HepG2 (cell line): ENCODE data around the gene SPATA25. TPM values are rescaled to one million over a fixed set of nuclear protein-coding genes. Genes with fewer than 3 reads are reported as not detected.

ENCODE experiments used
- CREM ChIP-seq, 2 experiments: sonication (generic) in 1 of 2; formaldehyde crosslinking in 1 of 2; IDR thresholded peaks; 2 replicates each; pipeline versions ENCODE4 v1.4.0 to v1.6.1; 2016 to 2020; ENCODE audit warnings: antibody characterized with exemption in 1 of 2, mild to moderate bottlenecking in 1 of 2, missing genetic modification reagents in 1 of 2
- HIVEP1 ChIP-seq: sonication (generic); formaldehyde crosslinking; IDR thresholded peaks from 2 replicates; pipeline ENCODE4 v1.4.0; 2020; ENCODE audit warnings: mild to moderate bottlenecking, missing genetic modification reagents
- HNF1B ChIP-seq: sonication (generic); formaldehyde crosslinking; IDR thresholded peaks from 2 replicates; pipeline ENCODE4 v1.5.1; 2020; ENCODE audit warnings: mild to moderate bottlenecking, moderate library complexity, missing genetic modification reagents
- HOXA9 ChIP-seq: sonication (generic); formaldehyde crosslinking; IDR thresholded peaks from 2 replicates; pipeline ENCODE4 v1.8.1; 2022; ENCODE audit warnings: missing genetic modification reagents, mild to moderate bottlenecking, moderate library complexity, borderline replicate concordance
- JUN ChIP-seq: sonication (generic); formaldehyde crosslinking; IDR thresholded peaks from 2 replicates; pipeline ENCODE4 v1.4.0; 2020; ENCODE audit warnings: mild to moderate bottlenecking, missing genetic modification reagents
- MEIS1 ChIP-seq: sonication (generic); formaldehyde crosslinking; IDR thresholded peaks from 2 replicates; pipeline ENCODE4 v1.9.0; 2021; ENCODE audit warnings: mild to moderate bottlenecking, missing genetic modification reagents, moderate library complexity, borderline replicate concordance
- NAIF1 ChIP-seq: sonication (generic); formaldehyde crosslinking; IDR thresholded peaks from 2 replicates; pipeline ENCODE4 v1.5.0; 2020; ENCODE audit warnings: mild to moderate bottlenecking, missing genetic modification reagents, borderline replicate concordance
- PAX8 ChIP-seq: sonication (generic); formaldehyde crosslinking; IDR thresholded peaks from 2 replicates; pipeline ENCODE4 v1.8.0; 2022; ENCODE audit warnings: mild to moderate bottlenecking, missing genetic modification reagents, borderline replicate concordance
- TEF ChIP-seq: sonication (generic); formaldehyde crosslinking; IDR thresholded peaks from 2 replicates; pipeline ENCODE4 v1.5.0; 2020; ENCODE audit warnings: missing genetic modification reagents
- THAP8 ChIP-seq: sonication (generic); formaldehyde crosslinking; IDR thresholded peaks from 2 replicates; pipeline ENCODE4 v1.5.1; 2020; ENCODE audit warnings: missing genetic modification reagents, mild to moderate bottlenecking, borderline replicate concordance
- ZFP91 ChIP-seq: sonication (generic); formaldehyde crosslinking; IDR thresholded peaks from 2 replicates; pipeline ENCODE4 v1.9.0; 2022; ENCODE audit warnings: missing genetic modification reagents, mild to moderate bottlenecking, borderline replicate concordance
- ZKSCAN1 ChIP-seq: fragments of 150-350 bp; IDR thresholded peaks from 2 replicates; pipeline ENCODE4 v1.6.1; 2014; ENCODE audit warnings: low read length
- ZNF136 ChIP-seq: sonication (generic); formaldehyde crosslinking; IDR thresholded peaks from 2 replicates; pipeline ENCODE4 v1.8.1; 2022; ENCODE audit warnings: low read depth, mild to moderate bottlenecking, moderate library complexity, missing genetic modification reagents
- ZNF138 ChIP-seq: sonication (generic); formaldehyde crosslinking; IDR thresholded peaks from 2 replicates; pipeline ENCODE4 v1.5.0; 2020; ENCODE audit warnings: mild to moderate bottlenecking, low read depth, missing genetic modification reagents
- ZNF225 ChIP-seq: sonication (generic); formaldehyde crosslinking; IDR thresholded peaks from 2 replicates; pipeline ENCODE4 v1.4.0; 2020; ENCODE audit warnings: mild to moderate bottlenecking, missing genetic modification reagents
- ZNF33B ChIP-seq: sonication (generic); formaldehyde crosslinking; IDR thresholded peaks from 2 replicates; pipeline ENCODE4 v1.5.1; 2020; ENCODE audit warnings: mild to moderate bottlenecking, missing genetic modification reagents
- ZNF34 ChIP-seq: sonication (generic); formaldehyde crosslinking; IDR thresholded peaks from 2 replicates; pipeline ENCODE4 v1.4.0; 2020; ENCODE audit warnings: mild to moderate bottlenecking, missing genetic modification reagents, borderline replicate concordance
- ZNF343 ChIP-seq: sonication (generic); formaldehyde crosslinking; IDR thresholded peaks from 2 replicates; pipeline ENCODE4 v1.4.0; 2020; ENCODE audit warnings: mild to moderate bottlenecking, missing genetic modification reagents
- ZNF362 ChIP-seq: sonication (generic); formaldehyde crosslinking; IDR thresholded peaks from 2 replicates; pipeline ENCODE4 v1.4.0; 2020; ENCODE audit warnings: missing genetic modification reagents, mild to moderate bottlenecking, borderline replicate concordance
- ZNF589 ChIP-seq: sonication (generic); formaldehyde crosslinking; conservative IDR thresholded peaks from 2 replicates; pipeline ENCODE4 v1.8.0; 2022; ENCODE audit warnings: mild to moderate bottlenecking, moderate library complexity, missing genetic modification reagents
- ZNF720 ChIP-seq: sonication (generic); formaldehyde crosslinking; IDR thresholded peaks from 2 replicates; pipeline ENCODE4 v1.4.0; 2020; ENCODE audit warnings: missing genetic modification reagents
- ZNF777 ChIP-seq: sonication (generic); formaldehyde crosslinking; IDR thresholded peaks from 2 replicates; pipeline ENCODE4 v1.4.0; 2020; ENCODE audit warnings: missing genetic modification reagents
- ZSCAN29 ChIP-seq: sonication (generic); formaldehyde crosslinking; conservative IDR thresholded peaks from 2 replicates; pipeline ENCODE4 v1.4.0; 2020; ENCODE audit warnings: mild to moderate bottlenecking, missing genetic modification reagents
- polyA plus RNA-seq, 8 experiments: library from polyadenylated mRNA; depleted of rRNA in 3 of 8; stranded (reverse) in 7 of 8; unstranded in 1 of 8; fragments of >200 nt; fragmentation: Illumina TruSeq in 4 of 8; extraction: Trizol in 4 of 8; gene quantifications; 2 replicates each; pipeline versions ENCODE4 v1.2.1 to v1.2.3, GENCODE V29; 2011 to 2016; ENCODE audit warnings: low read depth in 4 of 8, missing spikeins in 1 of 8, mixed read lengths in 1 of 8; ENCODE audit not compliant: insufficient read depth in 1 of 8
- total RNA-seq, 5 experiments: library from RNA; depleted of rRNA; stranded (reverse); fragments of >200 nt; fragmentation: Illumina TruSeq; extraction: Trizol; gene quantifications; 2 replicates each; pipeline ENCODE4 v1.2.3, GENCODE V29; 2016; ENCODE audit warnings: low read depth in 1 of 5

Gene SPATA25
- total and polyA plus RNA-seq, 2 of the 13 experiments (the other 11 are each of a cell fraction or from before 2014, with no cell fraction given), result 4.8 to 7.6 TPM

GRCh38 chr20:45934046-45934585 is 46.7 kb upstream of the SPATA25 start (continued):
- TF ChIP-seq PAX8 (CRISPR knock-in tag) (peak; percentile 86; the same call in 1 of the 2 replicates), ZKSCAN1 (no peak), ZNF33B (peak; percentile 84; the same call in 1 of the 2 replicates), ZFP91 (CRISPR knock-in tag) (peak; percentile 94), JUN (CRISPR knock-in tag) (peak; percentile 64), ZNF720 (no peak), ZNF589 (CRISPR knock-in tag) (peak; percentile 10; the same call in 1 of the 2 replicates), ZNF777 (CRISPR knock-in tag) (0 out of 2 replicates have a peak, but pooled peaks have one; percentile 33), ZNF136 (CRISPR knock-in tag) (peak; percentile 91; the same call in 1 of the 2 replicates), THAP8 (CRISPR knock-in tag) (0 out of 2 replicates have a peak, but pooled peaks have one; percentile 17), HOXA9 (peak; percentile 91; the same call in 1 of the 2 replicates), ZSCAN29 (CRISPR knock-in tag) (peak; percentile 89), MEIS1 (CRISPR knock-in tag) (peak; percentile 96; the same call in 1 of the 2 replicates), CREM (IDR thresholded peaks at IDR 0.05) (peak; percentile 79), CREM (CRISPR knock-in tag; IDR thresholded peaks at IDR 0.05) (no peak), ZNF34 (CRISPR knock-in tag) (peak; percentile 82), ZNF343 (CRISPR knock-in tag) (peak; percentile 92), ZNF362 (CRISPR knock-in tag) (0 out of 2 replicates have a peak, but pooled peaks have one; percentile 9), TEF (no peak), ZNF225 (CRISPR knock-in tag) (peak; percentile 96), ZNF138 (0 out of 2 replicates have a peak, but pooled peaks have one; percentile 26), HNF1B (CRISPR knock-in tag) (0 out of 2 replicates have a peak, but pooled peaks have one; percentile 93), HIVEP1 (CRISPR knock-in tag) (peak; percentile 97; the same call in 1 of the 2 replicates), NAIF1 (CRISPR knock-in tag) (peak; percentile 89)
